Adrenal gland (tissue), 5 donors: ENCODE results near the gene PTK6.

Experiments
- CTCF ChIP-seq, 6 experiments: fragments of 450-650 bp in 4 of 6; fragments of 200-600 bp in 2 of 6; sonication (generic) in 1 of 6; IDR thresholded peaks; 1 replicate in 5 of 6; 2 replicates in 1 of 6; pipeline versions ENCODE4 v1.5.1 to v1.8.0; 2016 to 2021; ENCODE audit warnings: antibody characterized with exemption in 6 of 6, mild to moderate bottlenecking in 2 of 6, moderate library complexity in 1 of 6
- POLR2A ChIP-seq, 2 donors: fragments of 450-650 bp; IDR thresholded peaks; one replicate each; pipeline ENCODE4 v1.6.1; 2017; ENCODE audit warnings: antibody characterized with exemption in 2 of 2, mild to moderate bottlenecking in 2 of 2, moderate library complexity in 1 of 2
- donor health status: DM: no; HTN: no; CAD: no.

GRCh38 chr20:63542696-63543095, 5.5 kb upstream of the PTK6 start:
- TF ChIP-seq CTCF (IDR thresholded peaks at IDR 0.05), result no peak
- no peak for TF ChIP-seq POLR2A (IDR thresholded peaks at IDR 0.05)
